Endothelial cell of umbilical vein (primary cell): Measurements from ENCODE around the gene CABP5.

Experiments used
- CTCF ChIP-seq, 2 donors: IDR thresholded peaks; 1 replicate in 1 of 2; 2 replicates in 1 of 2; pipeline ENCODE4 v1.5.1; 2011; ENCODE audit warnings: low read length in 2 of 2, mild to moderate bottlenecking in 2 of 2, moderate library complexity in 2 of 2, control low read depth in 1 of 2, inconsistent platforms in 1 of 2, low read depth in 1 of 2; ENCODE audit not compliant: insufficient read depth in 1 of 2; ENCODE audit errors: extremely low read depth in 1 of 2
- EZH2 ChIP-seq: IDR thresholded peaks from 2 replicates; pipeline ENCODE4 v1.6.1; 2012; ENCODE audit warnings: borderline replicate concordance, low read depth, mild to moderate bottlenecking, moderate library complexity, low read length, inconsistent platforms; ENCODE audit not compliant: severe bottlenecking
- GATA2 ChIP-seq: IDR thresholded peaks from 2 replicates; pipeline ENCODE4 v1.7.0; 2011; ENCODE audit warnings: low read depth, mild to moderate bottlenecking, moderate library complexity, mixed read lengths, low read length; ENCODE audit not compliant: insufficient read length, insufficient read depth
- MAX ChIP-seq: IDR thresholded peaks from 2 replicates; pipeline ENCODE4 v1.6.1; 2011; ENCODE audit not compliant: insufficient read depth, insufficient read length
- POLR2A ChIP-seq: IDR thresholded peaks from 2 replicates; pipeline ENCODE4 v1.6.1; 2012; ENCODE audit warnings: low read depth, mild to moderate bottlenecking, control low read depth, low read length
- POLR2AphosphoS5 ChIP-seq: IDR thresholded peaks from 2 replicates; pipeline ENCODE4 v1.6.1; 2012; ENCODE audit warnings: low read depth, mild to moderate bottlenecking, control low read depth, low read length, moderate library complexity; ENCODE audit not compliant: insufficient read depth

DNA sequence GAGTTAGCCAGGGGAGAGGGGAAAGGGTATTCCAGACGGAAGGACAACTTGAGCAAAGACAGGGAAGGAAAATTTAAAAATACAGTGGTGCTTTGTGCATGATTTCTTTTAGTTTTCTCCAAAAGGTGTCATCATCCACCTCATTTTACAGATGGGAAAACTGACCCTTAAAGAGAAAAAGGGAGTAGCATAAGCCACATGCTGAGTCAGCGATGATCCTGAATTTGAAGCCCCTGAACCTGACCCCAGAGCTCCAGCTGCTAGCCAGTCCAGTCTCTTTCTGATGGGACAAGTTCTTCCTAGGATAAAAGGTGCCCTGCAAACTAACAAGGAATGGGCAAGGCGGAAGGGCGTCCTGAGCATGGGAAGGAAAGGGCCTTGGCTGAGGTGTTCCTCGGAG is 10.3 kb downstream of the CABP5 start:
- no peak for TF ChIP-seq CTCF (IDR thresholded peaks at IDR 0.05; ENCODE audit: extremely low read depth in 1 of 2, insufficient read depth in 1 of 2, low read depth in 1 of 2, low read length in 2 of 2)
- no peak for TF ChIP-seq POLR2A
- TF ChIP-seq EZH2, result no peak
- no peak for TF ChIP-seq POLR2AphosphoS5
- TF ChIP-seq MAX, result no peak
- no peak for TF ChIP-seq GATA2
